Left renal cortex interstitium (tissue), 4 donors: ENCODE measurements around the gene NANOS3. TPM values are rescaled to one million over a fixed set of nuclear protein-coding genes. Genes with fewer than 3 reads are reported as not detected.
A peak's percentile ranks its signal among the peaks of the same experiment; 100 is the strongest.

ENCODE experiments used
- DNase-seq, 4 donors: peaks; one replicate each; pipeline ENCODE4 v3.0.0-alpha.2; 2013; ENCODE audit warnings: low read depth in 4 of 4, low spot score in 2 of 4, missing footprints in 1 of 4
- polyA plus RNA-seq, 4 donors: library from polyadenylated mRNA; unstranded; fragments of 120-200 nt; gene quantifications; one replicate each; pipeline ENCODE4 v1.2.1, GENCODE V29; 2013; ENCODE audit not compliant: insufficient read length in 4 of 4

NANOS3 gene
- polyA plus RNA-seq, 4 donors, result 1.1 to 2.8 (median 1.6) TPM

- DNase-seq, result peak in 3 of 4 donors; percentile 86 to 90 (median 89)
Measured at GRCh38 chr19:13861714-13862531, 15.0 kb upstream of the NANOS3 start.

- no peak for DNase-seq
Measured at GRCh38 chr19:13864046-13864666, 12.8 kb upstream of the NANOS3 start.

GRCh38 chr19:13864667-13865570 is 12.0 kb upstream of the NANOS3 start:
- no peak for DNase-seq

GRCh38 chr19:13865571-13866462 is 11.1 kb upstream of the NANOS3 start:
- DNase-seq, result no peak

GRCh38 chr19:13866463-13867046 is 10.4 kb upstream of the NANOS3 start:
- no peak for DNase-seq

GRCh38 chr19:13868663-13869062 is 8.3 kb upstream of the NANOS3 start:
- no peak for DNase-seq

GRCh38 chr19:13869281-13869680 is 7.7 kb upstream of the NANOS3 start:
- DNase-seq, result no peak

- DNase-seq, result no peak
Measured at GRCh38 chr19:13870873-13871272, 6.1 kb upstream of the NANOS3 start.

- DNase-seq, result no peak
Measured at GRCh38 chr19:13872339-13872694, 4.6 kb upstream of the NANOS3 start.

GRCh38 chr19:13872695-13873389 is 4.1 kb upstream of the NANOS3 start:
- DNase-seq, result no peak

- DNase-seq, result no peak
Measured at GRCh38 chr19:13873834-13874515, 3.0 kb upstream of the NANOS3 start.

GRCh38 chr19:13875824-13876223 is 1.1 kb upstream of the NANOS3 start:
- no peak for DNase-seq

- no peak for DNase-seq
Measured at GRCh38 chr19:13877303-13877702, 369 bp downstream of the NANOS3 start.

GRCh38 chr19:13880059-13881043 is 3.4 kb downstream of the NANOS3 start:
- peak in 3 of 4 donors; percentile 89 to 91 (median 90) for DNase-seq

- DNase-seq, result no peak
Measured at GRCh38 chr19:13881251-13881691, 4.3 kb downstream of the NANOS3 start.

GRCh38 chr19:13881692-13882418 is 4.9 kb downstream of the NANOS3 start:
- DNase-seq, result no peak

- DNase-seq, result no peak
Measured at GRCh38 chr19:13882419-13882795, 5.5 kb downstream of the NANOS3 start.
